ENCODE data around the gene BHLHE41.

The BHLHE41 gene

DNA sequence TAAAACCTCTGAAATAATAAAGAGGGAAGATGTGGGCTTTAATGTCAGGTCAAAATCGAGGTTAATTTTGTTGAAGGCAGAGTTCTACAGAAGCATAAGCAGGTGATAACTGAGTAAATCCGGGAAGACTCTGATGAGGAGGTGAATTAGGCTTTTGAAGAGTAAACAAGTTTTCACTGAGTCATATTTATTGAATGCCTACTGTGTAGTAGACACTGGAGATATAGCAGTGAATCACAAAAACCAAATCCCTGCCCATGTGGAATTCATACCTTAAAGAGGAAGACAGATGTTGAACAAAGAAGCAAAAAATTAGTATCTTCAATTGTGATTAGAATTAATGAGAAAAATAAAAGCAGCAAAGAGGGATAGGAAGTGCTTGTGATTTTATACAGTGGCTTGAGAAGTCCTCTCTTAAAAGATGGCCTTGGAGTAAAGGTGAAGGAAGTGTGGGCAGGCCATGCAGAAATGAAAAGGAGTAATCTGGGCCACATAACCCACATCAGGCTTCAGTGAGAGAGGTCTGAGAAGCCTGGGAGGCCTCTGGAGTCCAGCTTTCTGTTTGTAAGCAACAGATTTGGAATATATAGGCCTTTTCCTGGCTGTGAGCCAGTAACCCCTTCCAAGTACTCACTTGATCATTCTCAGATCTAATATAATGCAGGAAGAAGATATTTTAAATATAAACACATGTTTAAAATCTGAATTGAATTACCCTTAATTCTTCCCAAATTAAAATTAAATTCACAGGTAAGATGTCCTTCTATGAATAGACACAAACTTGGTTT is 46.7 kb downstream of the BHLHE41 start:
- DNase-seq = no peak
